B cell (primary cell): ENCODE data around the gene UBE3C. TPM values are rescaled to one million over a fixed set of nuclear protein-coding genes. Genes with fewer than 3 reads are reported as not detected.

Experiments
- ATAC-seq: fragments of 200-7000 bp; cut with Tn5 transposase; one replicate; pipeline ENCODE4 v1.10.0; 2021; ENCODE audit warnings: low read depth, mild to moderate bottlenecking, moderate number of reproducible peaks, moderate library complexity
- CTCF ChIA-PET: fragments of 350-600 bp; sonication (Branson Sonifier 250); formaldehyde crosslinking; loops from one replicate; lab custom pipeline; 2021; ENCODE audit warnings: antibody characterized with exemption, inconsistent platforms; lab: Charles Lee
- POLR2A ChIA-PET: fragments of 350-600 bp; sonication (Branson Sonifier 250); formaldehyde crosslinking; loops from one replicate; lab custom pipeline; 2021; ENCODE audit warnings: antibody characterized with exemption; lab: Charles Lee
- DNase-seq: peaks from one replicate; pipeline ENCODE4 v3.0.0; 2013
- H2AFZ ChIP-seq: 2 replicates; pipeline ENCODE4 v1.6.1; 2012; ENCODE audit warnings: mild to moderate bottlenecking, low read depth, low read length; ENCODE audit not compliant: insufficient read depth, poor library complexity, severe bottlenecking
- H3K27ac ChIP-seq, 2 donors: 1 replicate in 1 of 2; 2 replicates in 1 of 2; pipeline ENCODE4 v1.5.1; 2012 to 2013; ENCODE audit warnings: low read length in 2 of 2, mild to moderate bottlenecking in 2 of 2, moderate library complexity in 1 of 2
- H3K27me3 ChIP-seq, 4 experiments: fragments of 200-600 bp in 1 of 4; sonication (generic) in 1 of 4; replicated peaks in 1 of 4; 1 replicate in 2 of 4; 2 replicates in 2 of 4; pipeline versions ENCODE4 v1.6.1 to v1.7.0; 2013 to 2016; ENCODE audit warnings: low read length in 3 of 4, mild to moderate bottlenecking in 2 of 4, mixed read lengths in 1 of 4, moderate library complexity in 1 of 4; ENCODE audit not compliant: insufficient read depth in 4 of 4, control insufficient read depth in 3 of 4; ENCODE audit errors: control extremely low read depth in 1 of 4
- H3K36me3 ChIP-seq, 2 experiments: replicated peaks in 1 of 2; 1 replicate in 1 of 2; 2 replicates in 1 of 2; pipeline versions ENCODE4 v1.6.1 to v1.7.1; 2013; ENCODE audit warnings: low read length in 1 of 2; ENCODE audit not compliant: insufficient read depth in 2 of 2, control insufficient read depth in 1 of 2; ENCODE audit errors: control extremely low read depth in 1 of 2, extremely low read depth in 1 of 2
- H3K4me1 ChIP-seq, 2 donors: fragments of 200-600 bp in 1 of 2; sonication (generic) in 1 of 2; 1 replicate in 1 of 2; 2 replicates in 1 of 2; pipeline versions ENCODE4 v1.5.1 to v1.6.1; 2013 to 2017; ENCODE audit warnings: low read length in 2 of 2; ENCODE audit not compliant: control insufficient read depth in 2 of 2, insufficient read depth in 2 of 2
- H3K4me2 ChIP-seq: replicated peaks from 2 replicates; pipeline ENCODE3; 2012; ENCODE audit warnings: mild to moderate bottlenecking, low read depth, low read length; ENCODE audit not compliant: poor library complexity, severe bottlenecking
- H3K4me3 ChIP-seq, 5 experiments: fragments of 200-600 bp in 1 of 5; sonication (generic) in 1 of 5; 1 replicate in 3 of 5; 2 replicates in 2 of 5; pipeline versions ENCODE4 v1.5.1 to v1.7.0; 2011 to 2016; ENCODE audit warnings: low read length in 4 of 5, mild to moderate bottlenecking in 4 of 5, low read depth in 2 of 5, control low read depth in 1 of 5, moderate library complexity in 1 of 5; ENCODE audit not compliant: insufficient read depth in 1 of 5; ENCODE audit errors: control extremely low read depth in 1 of 5, extremely low read depth in 1 of 5
- H3K79me2 ChIP-seq: fragments of 200-600 bp; sonication (generic); one replicate; pipeline ENCODE4 v1.6.0; 2016; ENCODE audit warnings: low read length; ENCODE audit not compliant: control insufficient read depth, insufficient read depth
- H3K9ac ChIP-seq: fragments of 200-600 bp; sonication (generic); 2 replicates; pipeline ENCODE4 v1.6.1; 2017; ENCODE audit warnings: mild to moderate bottlenecking, low read length, moderate library complexity
- H3K9me3 ChIP-seq, 3 donors: one replicate each; pipeline versions ENCODE4 v1.6.1 to v1.7.1; 2013; ENCODE audit warnings: low read length in 2 of 3; ENCODE audit not compliant: control insufficient read depth in 2 of 3, insufficient read depth in 1 of 3; ENCODE audit errors: control extremely low read depth in 1 of 3
- H4K20me1 ChIP-seq: 2 replicates; pipeline ENCODE4 v1.6.0; 2012; ENCODE audit warnings: mild to moderate bottlenecking, low read length; ENCODE audit not compliant: insufficient read depth, control insufficient read depth, poor library complexity, severe bottlenecking
- H3K27ac Mint-ChIP-seq: one replicate; pipeline ENCODE4 v1.8.0; 2021; ENCODE audit warnings: mixed read lengths
- H3K27me3 Mint-ChIP-seq: one replicate; pipeline ENCODE4 v1.8.0; 2021; ENCODE audit warnings: mixed read lengths
- H3K4me1 Mint-ChIP-seq: one replicate; pipeline ENCODE4 v1.8.0; 2021; ENCODE audit warnings: mixed read lengths
- H3K4me3 Mint-ChIP-seq: one replicate; pipeline ENCODE4 v1.8.0; 2021; ENCODE audit warnings: mixed read lengths
- H3K9me3 Mint-ChIP-seq: one replicate; pipeline ENCODE4 v1.8.0; 2022; ENCODE audit warnings: mixed read lengths; ENCODE audit not compliant: insufficient read depth
- EZH2 ChIP-seq: IDR thresholded peaks from 2 replicates; pipeline ENCODE4 v1.6.1; 2012; ENCODE audit warnings: borderline replicate concordance, low read depth, mild to moderate bottlenecking, moderate library complexity, low read length; ENCODE audit not compliant: insufficient read depth, poor library complexity, severe bottlenecking
- WGBS: methylation state at CpG from one replicate; pipeline ENCODE4 v1.1.5; 2013; ENCODE audit warnings: missing lambda C conversion rate; ENCODE audit not compliant: insufficient coverage; 5-methylcytosine and 5-hydroxymethylcytosine counted together
- intact Hi-C: fragments of 100-400 bp; cut with micrococcal nuclease; formaldehyde crosslinking; loops from one replicate; pipeline ENCODE4 v1.10.0; 2022
- polyA plus RNA-seq: library from polyadenylated mRNA; depleted of rRNA; stranded (reverse); fragments of >200 nt; gene quantifications from 2 replicates; pipeline ENCODE4 v1.2.3, GENCODE V29; 2012
- total RNA-seq, 2 donors: library from RNA; stranded (reverse); fragments of 120-200 nt in 1 of 2; gene quantifications; 1 replicate in 1 of 2; 2 replicates in 1 of 2; pipeline versions ENCODE4 v1.2.3 to v1.2.4, GENCODE V29; 2013 to 2022
- TF ChIP-seq, protein P1 (sequence below): fragments of 200-600 bp; IDR thresholded peaks from one replicate; pipeline ENCODE4 v1.8.0; 2022; ENCODE audit warnings: antibody characterized with exemption, mild to moderate bottlenecking

The UBE3C gene
- total and polyA plus RNA-seq, 2 donors (not counting 1 experiment from before 2014, with no cell fraction given) = 17.8 to 66.5 TPM

GRCh38 chr7:157270060-157270444, 131.3 kb downstream of the UBE3C start:
- H3K4me3 ChIP-seq = no peak overlapping the region
- H3K4me1 ChIP-seq = peaks cover 0 to 8% of the 10 kb centered on the region in 2 donors
- intact Hi-C loops = no loop called here
- no peak overlapping the region for H2AFZ ChIP-seq
- no peaks in the 10 kb centered on the region for H3K9me3 ChIP-seq
- no peak overlapping the region for H3K9ac ChIP-seq
- no peaks in the 10 kb centered on the region for H4K20me1 ChIP-seq
- H3K27ac ChIP-seq = no peak overlapping the region
- Mint-ChIP-seq H3K4me3 (no peak overlapping the region), H3K27ac (no peak overlapping the region), H3K27me3 (no peaks in the 10 kb centered on the region), H3K9me3 (no peaks in the 10 kb centered on the region), H3K4me1 (peaks cover 3% of the 10 kb centered on the region)
- no peaks in the 10 kb centered on the region for H3K27me3 ChIP-seq
- no peak overlapping the region for H3K4me2 ChIP-seq
- no peak for ATAC-seq
- peaks cover 8 to 31% of the 10 kb centered on the region in 2 experiments for H3K36me3 ChIP-seq
- DNase-seq = no peak
- CTCF ChIA-PET = no interaction called here
- TF ChIP-seq, protein P1, sequence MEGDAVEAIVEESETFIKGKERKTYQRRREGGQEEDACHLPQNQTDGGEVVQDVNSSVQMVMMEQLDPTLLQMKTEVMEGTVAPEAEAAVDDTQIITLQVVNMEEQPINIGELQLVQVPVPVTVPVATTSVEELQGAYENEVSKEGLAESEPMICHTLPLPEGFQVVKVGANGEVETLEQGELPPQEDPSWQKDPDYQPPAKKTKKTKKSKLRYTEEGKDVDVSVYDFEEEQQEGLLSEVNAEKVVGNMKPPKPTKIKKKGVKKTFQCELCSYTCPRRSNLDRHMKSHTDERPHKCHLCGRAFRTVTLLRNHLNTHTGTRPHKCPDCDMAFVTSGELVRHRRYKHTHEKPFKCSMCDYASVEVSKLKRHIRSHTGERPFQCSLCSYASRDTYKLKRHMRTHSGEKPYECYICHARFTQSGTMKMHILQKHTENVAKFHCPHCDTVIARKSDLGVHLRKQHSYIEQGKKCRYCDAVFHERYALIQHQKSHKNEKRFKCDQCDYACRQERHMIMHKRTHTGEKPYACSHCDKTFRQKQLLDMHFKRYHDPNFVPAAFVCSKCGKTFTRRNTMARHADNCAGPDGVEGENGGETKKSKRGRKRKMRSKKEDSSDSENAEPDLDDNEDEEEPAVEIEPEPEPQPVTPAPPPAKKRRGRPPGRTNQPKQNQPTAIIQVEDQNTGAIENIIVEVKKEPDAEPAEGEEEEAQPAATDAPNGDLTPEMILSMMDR = no peak
- no peak for TF ChIP-seq EZH2
- POLR2A ChIA-PET = no interaction called here
- WGBS = 100% methylated on average over 3 of the region's 3 CpGs
- no peaks in the 10 kb centered on the region for H3K79me2 ChIP-seq

DNA sequence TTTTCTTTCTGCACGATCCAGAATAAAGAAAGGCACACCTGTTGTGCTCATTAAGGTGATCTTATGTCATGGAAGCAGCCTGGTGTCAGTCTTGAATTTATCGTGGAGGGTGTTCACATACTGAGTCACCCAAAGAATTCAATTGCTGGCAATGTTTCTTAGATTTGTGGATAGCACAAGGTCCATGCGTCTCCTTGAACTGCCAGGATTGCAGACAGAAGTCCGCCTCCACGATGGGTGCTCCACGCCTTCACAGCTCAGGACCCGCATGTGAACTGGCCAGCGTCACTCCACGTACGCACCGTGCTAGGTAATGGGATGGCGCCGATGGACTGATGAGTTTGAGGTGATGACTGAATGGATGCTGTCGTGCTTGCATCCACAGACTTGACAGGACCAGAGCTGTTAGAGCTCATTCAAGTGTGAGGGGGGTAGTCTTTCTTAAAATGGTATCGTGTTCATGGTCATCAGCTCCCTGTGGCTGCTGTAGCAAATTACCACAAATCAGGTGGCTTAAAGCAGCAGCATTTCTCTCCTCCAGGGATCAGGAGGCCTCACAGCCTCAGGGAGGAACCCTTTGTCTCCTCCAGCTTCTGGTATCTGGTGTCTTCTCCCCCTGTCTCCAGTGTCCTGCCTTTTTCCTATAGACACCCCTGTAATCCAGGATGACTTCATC, 132.7 kb downstream of the UBE3C start:
- Histone ChIP-seq H3K27me3 (no peaks in the 10 kb centered on the region), H3K27ac (no peak overlapping the region), H3K79me2 (no peaks in the 10 kb centered on the region), H3K9me3 (no peaks in the 10 kb centered on the region), H2AFZ (no peak overlapping the region), H3K9ac (no peak overlapping the region), H4K20me1 (no peaks in the 10 kb centered on the region), H3K36me3 (peaks cover 5 to 25% of the 10 kb centered on the region in 2 experiments), H3K4me2 (no peak overlapping the region), H3K4me1 (peaks cover 0 to 8% of the 10 kb centered on the region in 2 donors), H3K4me3 (no peak overlapping the region)
- DNase-seq (no peak), ATAC-seq (no peak)
- Mint-ChIP-seq H3K9me3 (no peaks in the 10 kb centered on the region), H3K4me1 (peaks cover 3% of the 10 kb centered on the region), H3K27me3 (no peaks in the 10 kb centered on the region), H3K4me3 (no peak overlapping the region), H3K27ac (no peak overlapping the region)
- intact Hi-C loops = no loop called here
- CTCF ChIA-PET = interaction anchor here (1.4 kb wide), 1 partner anchor 21 kb away, joined by 3 read pairs; no protein-coding TSS in a partner anchor
- TF ChIP-seq, protein P1 = no peak
- no peak for TF ChIP-seq EZH2
- POLR2A ChIA-PET = no interaction called here
- WGBS = 96% methylated on average over 14 of the region's 15 CpGs
